ENCODE results near the gene MED12L. TPM values are rescaled to one million over a fixed set of nuclear protein-coding genes. Genes with fewer than 3 reads are reported as not detected.

The MED12L gene
- total RNA-seq, 1 experiment from 2014 or later: 6.4 TPM

DNA sequence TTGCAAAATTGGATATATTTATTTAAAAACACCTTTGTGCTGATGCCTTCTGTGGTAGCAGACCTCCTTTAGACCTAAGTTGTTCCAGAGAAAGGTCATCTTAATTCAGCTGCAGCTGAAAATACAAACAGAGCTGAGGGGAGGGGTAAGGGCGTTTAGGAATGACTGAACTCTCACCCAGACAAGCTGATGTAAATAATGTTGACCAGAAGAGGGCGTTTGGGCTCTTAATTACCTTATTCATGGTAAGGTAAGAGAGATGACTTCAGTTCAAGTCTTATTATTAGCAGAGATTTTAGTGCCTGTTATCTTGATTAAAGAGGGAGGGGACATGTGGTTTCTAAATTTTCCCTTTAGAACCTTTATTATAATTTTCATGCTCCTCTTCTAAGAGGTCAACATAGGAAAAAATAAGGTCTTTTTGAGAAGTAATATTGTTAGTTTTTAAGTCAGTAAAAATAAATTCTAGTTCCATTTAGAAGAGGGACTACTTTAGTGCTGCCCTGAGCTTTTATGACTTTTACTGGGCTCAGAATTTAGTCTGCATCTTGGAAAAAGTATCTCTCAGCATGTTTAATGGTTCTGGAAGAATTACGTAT, 71.3 kb downstream of the MED12L start:
- ChIA-PET POLR2A (no interaction called here), RAD21 (ENCODE audit: low non-redundant PET in 1 of 2, low total read pairs in 2 of 2, uncharacterized antibody in 2 of 2, unreplicated experiment in 2 of 2) (interaction anchor here in 1 of 2 experiments (0.6 to 1.3 kb wide), 2 partner anchors 14 to 148 kb away, joined by 3 to 4 read pairs; no protein-coding TSS in a partner anchor), CTCF (interaction anchor here (0.8 to 1.5 kb wide), 8 partner anchors 12 to 369 kb away, joined by 3 to 9 read pairs (median 3); no protein-coding TSS in a partner anchor)
- Histone ChIP-seq H2AFZ (ENCODE audit: low read depth, low read length, poor library complexity, severe bottlenecking) (no peak overlapping the region), H3K9ac (ENCODE audit: low read length) (no peak overlapping the region), H3K36me3 (ENCODE audit: control insufficient read depth in 1 of 2, insufficient read depth in 2 of 2, low read length in 2 of 2) (no peaks in the 10 kb centered on the region), H3K27me3 (ENCODE audit: insufficient read depth, low read length) (no peaks in the 10 kb centered on the region), H3K9me2 (ENCODE audit: insufficient read depth) (no peaks in the 10 kb centered on the region), H3K4me1 (ENCODE audit: control insufficient read depth in 1 of 2, insufficient read depth in 2 of 2, low read length in 2 of 2) (0 out of 4 replicates have a peak, but pooled peaks cover 0 to 2% of the 10 kb centered on the region in 2 experiments), H3K4me3 (replicated peaks in 1 of 2; ENCODE audit: low read depth in 1 of 2, low read length in 2 of 2) (no peak overlapping the region), H4K20me1 (ENCODE audit: insufficient read depth) (no peaks in the 10 kb centered on the region), H3K27ac (ENCODE audit: low read depth, low read length) (no peak overlapping the region), H3K4me2 (ENCODE audit: low read length) (no peak overlapping the region), H3K79me2 (ENCODE audit: insufficient read depth, low read length) (no peaks in the 10 kb centered on the region), H3K9me3 (ENCODE audit: control insufficient read depth in 1 of 2, insufficient read depth in 1 of 2, low read depth in 1 of 2, low read length in 2 of 2) (no peaks in the 10 kb centered on the region)
- TF ChIP-seq, protein P1, sequence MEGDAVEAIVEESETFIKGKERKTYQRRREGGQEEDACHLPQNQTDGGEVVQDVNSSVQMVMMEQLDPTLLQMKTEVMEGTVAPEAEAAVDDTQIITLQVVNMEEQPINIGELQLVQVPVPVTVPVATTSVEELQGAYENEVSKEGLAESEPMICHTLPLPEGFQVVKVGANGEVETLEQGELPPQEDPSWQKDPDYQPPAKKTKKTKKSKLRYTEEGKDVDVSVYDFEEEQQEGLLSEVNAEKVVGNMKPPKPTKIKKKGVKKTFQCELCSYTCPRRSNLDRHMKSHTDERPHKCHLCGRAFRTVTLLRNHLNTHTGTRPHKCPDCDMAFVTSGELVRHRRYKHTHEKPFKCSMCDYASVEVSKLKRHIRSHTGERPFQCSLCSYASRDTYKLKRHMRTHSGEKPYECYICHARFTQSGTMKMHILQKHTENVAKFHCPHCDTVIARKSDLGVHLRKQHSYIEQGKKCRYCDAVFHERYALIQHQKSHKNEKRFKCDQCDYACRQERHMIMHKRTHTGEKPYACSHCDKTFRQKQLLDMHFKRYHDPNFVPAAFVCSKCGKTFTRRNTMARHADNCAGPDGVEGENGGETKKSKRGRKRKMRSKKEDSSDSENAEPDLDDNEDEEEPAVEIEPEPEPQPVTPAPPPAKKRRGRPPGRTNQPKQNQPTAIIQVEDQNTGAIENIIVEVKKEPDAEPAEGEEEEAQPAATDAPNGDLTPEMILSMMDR (IDR thresholded peaks at IDR 0.05 in 2 of 3, conservative IDR thresholded peaks at IDR 0.05 in 1 of 3; ENCODE audit: borderline replicate concordance in 1 of 3, insufficient read depth in 1 of 3, low read depth in 2 of 3, low read length in 2 of 3): peak; percentile 45 to 69 (median 54); a peak in 5 of 6 replicates
- TF ChIP-seq ZBTB33 (IDR thresholded peaks at IDR 0.05; ENCODE audit: extremely low read depth, insufficient replicate concordance, low read length) (no peak), RAD21 (IDR thresholded peaks at IDR 0.05; ENCODE audit: low read depth) (peak; percentile 34; the same call in 1 of the 2 replicates), CBX3 (IDR thresholded peaks at IDR 0.05; ENCODE audit: low read depth) (no peak)
- peak; percentile 71 for DNase-seq (ENCODE audit: low read depth, low spot score)
- peak; percentile 94 for ATAC-seq
- intact Hi-C loops (cut with micrococcal nuclease): loop anchor here (1.0 kb wide), 1 partner anchor 127 kb away; no protein-coding TSS in a partner anchor
- no TSS peak for BruUV-seq (replicated peaks)
